Left ventricle myocardium inferior (tissue), 1 donor: Measurements from ENCODE around the gene ESRRA. TPM values are rescaled to one million over a fixed set of nuclear protein-coding genes. Genes with fewer than 3 reads are reported as not detected.

Experiments used
- DNase-seq: peaks from one replicate; pipeline ENCODE4 v3.0.0-alpha.2; 2020
- H3K27ac ChIP-seq: fragments of 200-600 bp; replicated peaks from 2 replicates; pipeline ENCODE4 v1.8.0; 2021
- H3K27me3 ChIP-seq: fragments of 200-600 bp; 2 replicates; pipeline ENCODE4 v1.8.0; 2021; ENCODE audit warnings: low read depth
- H3K36me3 ChIP-seq: fragments of 200-600 bp; 2 replicates; pipeline ENCODE4 v1.8.0; 2021
- H3K4me1 ChIP-seq: fragments of 200-600 bp; 2 replicates; pipeline ENCODE4 v1.8.0; 2021
- H3K4me3 ChIP-seq: fragments of 200-600 bp; 2 replicates; pipeline ENCODE4 v1.8.0; 2021; ENCODE audit warnings: mild to moderate bottlenecking, moderate library complexity
- H3K9me3 ChIP-seq: fragments of 200-600 bp; replicated peaks from 2 replicates; pipeline ENCODE4 v1.8.0; 2021
- intact Hi-C: fragments of 100-400 bp; cut with micrococcal nuclease; formaldehyde crosslinking; loops from one replicate; pipeline ENCODE4 v1.11.0; 2022
- total RNA-seq: library from RNA; stranded (reverse); fragmentation: NEBNext Ultra II Directional; extraction: Animal tissue kit (Norgen Biotek cat#: 25700); gene quantifications from one replicate; pipeline ENCODE4 v1.2.1, GENCODE V29; 2021
- TF ChIP-seq, protein P1 (sequence below): fragments of 200-600 bp; IDR thresholded peaks from 2 replicates; pipeline ENCODE4 v1.8.0; 2021; ENCODE audit warnings: antibody characterized with exemption, mild to moderate bottlenecking, borderline replicate concordance
- donor health status: DM: no; HTN: yes; CAD: no; lungs with severe emphysema.

Gene ESRRA
- total RNA-seq, 1 donor from 2014 or later, result 213 TPM

DNA sequence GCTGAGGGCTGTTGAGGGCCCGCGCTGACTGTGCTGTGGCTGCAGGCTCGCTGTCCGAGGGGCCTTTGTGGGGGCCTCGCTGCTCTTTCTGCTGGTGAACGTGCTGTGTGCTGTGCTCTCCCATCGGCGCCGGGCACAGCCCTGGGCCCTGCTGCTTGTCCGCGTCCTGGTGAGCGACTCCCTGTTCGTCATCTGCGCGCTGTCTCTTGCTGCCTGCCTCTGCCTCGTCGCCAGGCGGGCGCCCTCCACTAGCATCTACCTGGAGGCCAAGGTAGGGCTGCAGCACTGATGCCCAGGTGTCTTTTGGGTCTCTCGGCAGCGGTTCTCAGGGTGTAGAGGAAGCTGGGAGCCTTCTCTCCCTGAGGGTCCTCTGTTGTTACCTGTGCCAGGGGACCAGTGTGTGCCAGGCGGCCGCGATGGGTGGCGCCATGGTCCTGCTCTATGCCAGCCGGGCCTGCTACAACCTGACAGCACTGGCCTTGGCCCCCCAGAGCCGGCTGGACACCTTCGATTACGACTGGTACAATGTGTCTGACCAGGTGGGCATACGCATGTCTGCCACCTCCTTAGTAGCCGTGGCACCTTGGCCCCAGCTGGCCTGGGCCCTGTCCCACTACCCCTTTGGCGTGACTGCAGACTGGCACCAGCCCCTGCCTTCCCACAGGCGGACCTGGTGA lies 17.5 kb upstream of the ESRRA start:
- H3K9me3 ChIP-seq, result no peaks in the 10 kb centered on the region
- H3K27me3 ChIP-seq, result peaks cover 32% of the 10 kb centered on the region
- H3K36me3 ChIP-seq, result no peaks in the 10 kb centered on the region
- TF ChIP-seq, protein P1, sequence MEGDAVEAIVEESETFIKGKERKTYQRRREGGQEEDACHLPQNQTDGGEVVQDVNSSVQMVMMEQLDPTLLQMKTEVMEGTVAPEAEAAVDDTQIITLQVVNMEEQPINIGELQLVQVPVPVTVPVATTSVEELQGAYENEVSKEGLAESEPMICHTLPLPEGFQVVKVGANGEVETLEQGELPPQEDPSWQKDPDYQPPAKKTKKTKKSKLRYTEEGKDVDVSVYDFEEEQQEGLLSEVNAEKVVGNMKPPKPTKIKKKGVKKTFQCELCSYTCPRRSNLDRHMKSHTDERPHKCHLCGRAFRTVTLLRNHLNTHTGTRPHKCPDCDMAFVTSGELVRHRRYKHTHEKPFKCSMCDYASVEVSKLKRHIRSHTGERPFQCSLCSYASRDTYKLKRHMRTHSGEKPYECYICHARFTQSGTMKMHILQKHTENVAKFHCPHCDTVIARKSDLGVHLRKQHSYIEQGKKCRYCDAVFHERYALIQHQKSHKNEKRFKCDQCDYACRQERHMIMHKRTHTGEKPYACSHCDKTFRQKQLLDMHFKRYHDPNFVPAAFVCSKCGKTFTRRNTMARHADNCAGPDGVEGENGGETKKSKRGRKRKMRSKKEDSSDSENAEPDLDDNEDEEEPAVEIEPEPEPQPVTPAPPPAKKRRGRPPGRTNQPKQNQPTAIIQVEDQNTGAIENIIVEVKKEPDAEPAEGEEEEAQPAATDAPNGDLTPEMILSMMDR, result no peak
- H3K4me3 ChIP-seq, result no peak overlapping the region
- DNase-seq, result no peak
- no peak overlapping the region for H3K27ac ChIP-seq
- H3K4me1 ChIP-seq, result peaks cover 52% of the 10 kb centered on the region
- intact Hi-C loops, result no loop called here

DNA sequence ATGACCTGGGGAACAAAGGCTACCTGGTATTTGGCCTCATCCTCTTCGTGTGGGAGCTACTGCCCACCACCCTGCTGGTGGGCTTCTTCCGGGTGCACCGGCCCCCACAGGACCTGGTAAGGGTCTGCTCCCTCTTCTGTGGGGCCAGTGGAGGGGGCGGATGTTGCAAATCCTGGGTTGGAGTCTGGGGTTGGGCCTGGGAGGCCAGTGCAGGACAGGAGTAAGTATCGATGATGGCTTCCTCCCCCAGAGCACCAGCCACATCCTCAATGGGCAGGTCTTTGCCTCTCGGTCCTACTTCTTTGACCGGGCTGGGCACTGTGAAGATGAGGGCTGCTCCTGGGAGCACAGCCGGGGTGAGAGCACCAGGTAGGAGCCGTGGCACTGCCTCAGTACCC lies 17.0 kb upstream of the ESRRA start:
- Histone ChIP-seq H3K27me3 (peaks cover 37% of the 10 kb centered on the region), H3K9me3 (no peaks in the 10 kb centered on the region), H3K36me3 (no peaks in the 10 kb centered on the region), H3K4me1 (peaks cover 47% of the 10 kb centered on the region), H3K4me3 (no peak overlapping the region), H3K27ac (no peak overlapping the region)
- intact Hi-C loops, result no loop called here
- TF ChIP-seq, protein P1, result no peak
- no peak for DNase-seq

DNA sequence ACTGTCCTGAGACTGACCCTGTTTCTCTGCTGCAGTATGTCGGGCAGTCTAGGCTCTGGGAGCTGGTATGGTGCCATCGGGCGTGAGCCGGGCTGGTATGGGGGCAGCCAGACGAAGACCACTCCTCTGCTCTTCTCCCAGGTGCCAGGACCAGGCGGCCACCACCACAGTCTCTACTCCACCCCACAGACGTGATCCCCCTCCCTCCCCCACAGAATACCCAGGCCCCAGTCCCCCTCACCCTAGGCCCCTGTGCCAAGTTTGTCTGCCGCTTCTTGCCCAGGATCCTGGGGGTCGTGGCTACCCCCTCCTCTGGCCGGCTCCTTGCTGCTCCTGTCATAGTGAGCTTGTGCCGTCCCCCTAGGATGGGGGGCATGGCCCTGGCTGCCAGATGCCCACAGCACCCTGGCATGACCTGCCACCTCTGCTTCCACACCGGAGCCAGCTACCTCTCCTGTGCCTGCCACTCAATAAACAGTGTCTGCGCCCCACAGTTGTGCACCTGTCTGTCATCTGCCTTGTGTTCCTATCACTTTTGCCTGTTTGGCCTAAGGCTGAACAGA lies 16.2 kb upstream of the ESRRA start:
- H3K9me3 ChIP-seq, result no peaks in the 10 kb centered on the region
- H3K27me3 ChIP-seq, result peaks cover 44% of the 10 kb centered on the region
- H3K27ac ChIP-seq, result no peak overlapping the region
- TF ChIP-seq, protein P1, result no peak
- no peaks in the 10 kb centered on the region for H3K36me3 ChIP-seq
- peaks cover 40% of the 10 kb centered on the region for H3K4me1 ChIP-seq
- H3K4me3 ChIP-seq, result no peak overlapping the region
- DNase-seq, result no peak
- intact Hi-C loops, result no loop called here

DNA sequence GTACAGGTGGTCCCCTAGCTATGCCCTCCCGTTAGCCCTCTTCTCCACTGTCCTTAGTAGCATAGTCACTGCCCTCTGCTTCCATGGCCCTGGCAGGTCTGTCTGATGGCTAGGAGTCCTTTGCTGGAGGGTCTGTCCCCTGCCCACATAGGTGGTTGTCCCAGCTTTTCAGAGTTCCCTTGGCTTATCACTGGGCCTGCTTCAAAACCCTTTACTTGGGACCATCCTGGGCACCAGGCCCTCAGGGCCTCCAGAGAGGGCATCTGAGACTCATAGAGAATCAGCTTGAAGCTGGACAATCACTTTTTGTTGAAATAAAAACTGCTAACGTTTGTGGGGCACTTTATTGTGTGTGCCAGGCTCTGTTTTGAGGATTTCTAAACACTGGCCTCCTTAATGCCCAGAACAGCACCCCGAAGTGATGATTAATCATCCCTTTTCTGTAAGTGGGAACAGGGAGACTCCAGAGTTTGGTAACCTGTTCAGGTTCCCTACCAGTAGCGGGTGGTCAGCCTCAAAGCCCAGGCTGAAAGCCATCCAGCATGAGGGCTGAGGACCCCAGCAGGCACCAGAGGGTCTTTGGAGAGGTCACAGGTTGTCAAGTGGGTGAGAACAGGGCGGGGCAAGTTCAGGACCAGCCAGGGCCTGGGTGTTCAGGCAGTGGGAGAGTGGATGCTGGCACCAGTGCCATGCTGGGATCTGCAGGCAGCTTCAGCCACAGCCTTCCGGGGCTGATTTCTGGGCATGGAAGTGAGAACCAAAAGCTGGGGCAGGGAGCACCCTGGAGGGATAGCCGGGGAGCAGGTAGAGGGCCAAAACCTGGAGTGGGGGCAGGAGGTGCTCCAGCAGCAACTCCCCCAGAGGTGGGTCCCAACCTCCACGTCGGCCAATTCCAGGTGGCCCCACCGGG lies 14.7 kb upstream of the ESRRA start:
- TF ChIP-seq, protein P1, result no peak
- Histone ChIP-seq H3K27ac (no peak overlapping the region), H3K4me3 (peak overlapping the region; percentile 61), H3K9me3 (no peaks in the 10 kb centered on the region), H3K36me3 (no peaks in the 10 kb centered on the region), H3K27me3 (peaks cover 60% of the 10 kb centered on the region), H3K4me1 (peaks cover 27% of the 10 kb centered on the region)
- intact Hi-C loops, result no loop called here
- no peak for DNase-seq

DNA sequence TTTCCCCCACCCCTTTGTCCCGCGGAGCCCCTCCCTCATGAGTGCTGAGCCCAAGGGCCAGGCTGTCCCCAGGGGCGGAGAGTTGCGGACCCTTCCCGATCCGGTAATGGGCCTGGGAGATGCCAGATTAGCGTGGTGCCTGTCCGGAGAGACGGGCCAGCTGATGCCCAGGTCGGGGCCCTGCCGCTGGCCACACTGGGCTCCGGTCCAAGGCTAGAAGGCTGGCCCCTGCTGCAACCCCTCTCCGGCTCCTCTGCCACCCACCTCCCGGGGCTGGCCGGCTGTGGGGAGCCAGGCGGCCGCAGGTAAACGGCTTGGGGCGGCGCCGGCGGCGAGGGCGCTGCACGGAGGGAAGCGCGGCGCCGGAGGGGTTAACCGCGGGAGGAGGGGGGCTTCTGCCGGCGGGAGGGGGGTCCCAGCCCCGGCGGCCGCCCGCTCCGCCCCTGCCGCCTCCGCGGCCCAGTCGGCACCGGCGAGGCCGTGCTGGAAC lies 14.0 kb upstream of the ESRRA start, which contains the start of gene KCNK4:
Gene KCNK4, plus strand, starts transcription at position 41 of the 490 bp plus-strand sequence. CDS start 1,717 bp downstream, outside the sequence.
- TF ChIP-seq, protein P1, result no peak
- Histone ChIP-seq H3K9me3 (no peaks in the 10 kb centered on the region), H3K27me3 (peaks cover 67% of the 10 kb centered on the region), H3K36me3 (no peaks in the 10 kb centered on the region), H3K4me3 (peak within 1 kb of the TSS; percentile 61), H3K27ac (no peak within 1 kb of the TSS), H3K4me1 (peaks cover 21% of the 10 kb centered on the region)
- intact Hi-C loops, result no loop called here
- no peak for DNase-seq
